Measurements from ENCODE around the gene CST3. TPM values are rescaled to one million over a fixed set of nuclear protein-coding genes. Genes with fewer than 3 reads are reported as not detected.

The CST3 gene
- total and polyA plus RNA-seq, 2 of the 8 experiments (the other 6 are each of a cell fraction or from before 2014, with no cell fraction given) = 53.2 to 184 TPM

- TF ChIP-seq CTCF (IDR thresholded peaks at IDR 0.05; ENCODE audit: control extremely low read depth in 1 of 3, insufficient read depth in 1 of 3, low read depth in 1 of 3, low read length in 3 of 3) = peak; percentile 15 to 45 (median 28); a peak in 3 of 4 replicates
- TF ChIP-seq RAD21 (IDR thresholded peaks at IDR 0.05 in 1 of 2, conservative IDR thresholded peaks at IDR 0.05 in 1 of 2; ENCODE audit: low read depth in 2 of 2, low read length in 2 of 2) = peak; percentile 29 to 49
These were observed 28.4 kb upstream of the CST3 start (continued) for GRCh38 chr20:23666189-23666588.

Data from H1 (cell line).